CD1c-positive myeloid dendritic cell (primary cell): Measurements from ENCODE around the gene HK1.
"Not testable (repeated sequence)": the region's sequence is repeated elsewhere in the genome, so short reads cannot be mapped to it uniquely, and the experiment has no call there.

Source experiments
- DNase-seq: peaks from one replicate; pipeline ENCODE4 v3.0.0-alpha.2; 2016; ENCODE audit errors: extremely low spot score

HK1 gene

DNA sequence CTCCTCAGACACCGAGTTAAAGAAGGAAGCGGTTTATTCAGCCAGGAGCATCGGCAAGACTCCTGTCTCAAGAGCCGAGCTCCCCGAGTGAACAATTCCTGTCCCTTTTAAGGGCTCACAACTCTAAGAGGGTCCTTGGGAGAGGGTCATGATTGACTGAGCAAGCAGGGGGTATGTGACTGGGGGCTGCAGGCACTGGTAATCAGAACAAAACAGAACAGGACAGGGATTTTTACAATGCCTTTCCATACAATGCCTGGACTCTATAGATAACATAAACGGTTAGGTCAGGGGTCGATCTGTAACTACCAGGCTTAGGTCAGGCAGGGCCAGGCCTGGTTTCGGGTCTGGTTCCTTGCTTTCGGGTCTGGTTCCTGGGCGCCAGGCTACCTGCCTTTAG, 30.0 kb downstream of the HK1 start:
- not testable (repeated sequence) for DNase-seq

DNA sequence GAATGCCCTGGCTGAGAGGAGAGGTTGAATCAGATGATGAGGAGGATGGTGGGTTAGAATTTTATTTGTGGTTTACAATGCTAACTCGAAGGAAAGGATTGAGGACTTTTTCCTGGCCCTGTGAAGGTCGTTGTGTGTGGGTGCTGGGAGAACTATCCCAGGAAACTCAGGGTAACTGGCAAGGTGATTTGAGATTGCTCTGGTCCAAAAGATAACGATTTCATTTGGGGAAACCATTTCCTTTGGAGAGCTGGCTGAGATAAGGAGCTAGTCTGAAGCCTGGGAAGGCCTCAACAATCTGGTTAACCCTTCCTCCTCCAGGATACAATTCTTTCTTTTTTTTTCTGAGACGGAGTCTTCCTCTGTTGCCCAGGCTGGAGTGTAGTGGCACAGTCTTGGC, 33.0 kb downstream of the HK1 start:
- DNase-seq, result no peak

DNA sequence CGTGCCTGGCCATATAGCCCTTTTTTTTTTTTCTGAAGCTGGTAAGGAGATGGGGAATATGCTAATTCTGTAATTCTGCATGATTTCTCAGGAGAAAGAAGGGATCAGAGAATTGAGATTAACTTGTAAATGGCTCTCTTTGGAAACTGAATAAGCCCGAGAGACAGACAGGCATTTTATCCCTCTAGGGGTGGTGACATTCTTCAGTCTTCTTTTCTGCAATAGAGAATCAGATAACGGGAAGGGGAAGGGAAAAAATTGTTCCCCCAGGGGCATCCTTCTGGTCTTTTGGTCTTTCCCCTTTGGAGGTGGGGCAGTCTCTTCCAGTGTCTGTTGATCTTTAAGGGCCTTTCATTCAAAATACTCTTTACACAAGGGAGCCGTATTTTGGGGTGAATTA, 34.2 kb downstream of the HK1 start:
- DNase-seq, result no peak

DNA sequence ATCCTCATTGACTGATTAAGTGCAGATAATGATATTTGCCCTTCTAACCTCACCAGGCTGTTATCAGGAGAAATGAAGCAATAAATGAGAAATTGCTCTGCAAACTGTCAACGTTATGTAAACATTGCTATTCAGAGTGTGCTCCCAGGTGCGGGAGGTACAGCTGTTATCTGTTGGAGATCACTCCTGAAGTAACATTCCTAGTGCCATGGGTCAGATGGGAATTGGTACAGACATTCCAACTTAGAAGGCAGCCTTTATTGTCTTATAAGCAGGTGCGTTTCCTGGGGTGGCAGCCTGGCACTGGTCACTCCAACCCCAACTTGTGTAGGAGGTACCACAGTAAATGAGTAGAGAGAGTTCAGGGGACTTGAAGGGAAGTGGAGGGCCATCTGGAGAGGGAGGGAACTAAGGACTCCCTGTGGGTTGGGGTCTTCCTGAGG, 36.8 kb downstream of the HK1 start:
- DNase-seq, result no peak

DNA sequence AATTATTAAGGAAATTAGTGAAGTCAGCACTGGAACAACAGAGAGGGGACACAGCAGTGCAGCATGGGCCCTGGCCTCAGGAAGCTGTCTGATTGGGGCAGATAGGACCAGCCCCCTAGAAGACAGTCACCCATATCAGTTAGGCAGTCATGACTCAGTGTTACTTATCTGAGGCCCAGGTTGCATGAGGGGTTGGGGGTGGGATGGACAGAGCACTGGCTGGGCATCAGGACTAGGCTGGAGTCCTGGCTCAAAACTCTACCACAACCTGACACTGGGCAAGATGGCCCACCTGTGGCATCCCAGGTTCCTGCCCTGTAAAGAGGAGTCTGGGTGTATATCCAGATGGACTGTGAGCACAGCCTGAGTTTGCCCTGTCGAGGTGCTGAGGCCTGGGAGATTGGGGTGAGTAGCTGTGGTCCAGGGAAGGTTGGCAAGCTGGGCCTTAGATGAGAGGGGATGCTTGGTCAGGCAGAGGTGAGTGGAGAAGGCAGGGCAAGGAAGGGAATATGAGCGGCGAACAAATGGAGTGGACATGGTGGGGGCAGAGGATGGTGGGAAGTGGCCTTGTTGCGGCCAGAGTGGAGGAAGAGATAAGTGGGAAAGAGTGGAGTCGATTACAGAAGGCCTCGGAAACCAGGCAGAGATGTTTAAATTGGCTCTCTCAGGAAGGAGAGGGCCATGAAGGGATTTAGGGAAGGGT, 37.5 kb downstream of the HK1 start:
- DNase-seq, result no peak

DNA sequence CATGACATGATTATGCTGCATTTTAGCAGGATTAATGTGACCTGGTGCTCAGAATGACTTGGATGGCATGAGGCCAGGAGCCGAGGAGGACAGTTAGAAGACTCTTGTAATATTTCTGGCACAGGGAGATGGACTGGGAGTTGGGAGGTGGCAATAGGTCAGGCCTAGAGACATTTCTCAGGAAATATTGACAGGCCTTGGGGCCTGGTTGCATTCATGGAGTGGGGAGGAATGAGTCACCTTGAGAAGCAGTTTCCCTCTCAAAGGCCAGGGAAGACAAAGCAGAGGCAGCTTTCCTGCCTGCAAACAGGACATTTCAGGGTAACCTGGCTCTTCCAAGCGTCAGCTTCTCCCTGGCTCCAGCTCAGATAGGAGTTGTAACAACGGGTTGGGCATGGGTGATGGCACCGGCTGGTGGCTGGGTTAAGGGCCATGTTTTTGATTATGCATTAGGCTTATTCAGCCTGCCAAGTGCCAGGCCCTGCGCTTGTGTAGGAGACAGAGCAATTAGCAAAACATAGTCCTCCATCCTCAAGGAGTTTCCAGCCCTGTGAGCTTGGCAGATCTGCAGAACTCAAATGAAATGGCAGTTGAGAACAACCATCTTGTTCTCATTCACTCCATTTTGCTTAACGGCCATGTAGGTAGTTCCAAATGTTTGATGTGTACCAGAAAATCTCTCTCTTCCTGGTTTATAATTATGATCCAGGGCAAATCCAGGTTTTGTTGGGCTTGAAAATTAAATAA, 38.2 kb downstream of the HK1 start:
- DNase-seq, result no peak

DNA sequence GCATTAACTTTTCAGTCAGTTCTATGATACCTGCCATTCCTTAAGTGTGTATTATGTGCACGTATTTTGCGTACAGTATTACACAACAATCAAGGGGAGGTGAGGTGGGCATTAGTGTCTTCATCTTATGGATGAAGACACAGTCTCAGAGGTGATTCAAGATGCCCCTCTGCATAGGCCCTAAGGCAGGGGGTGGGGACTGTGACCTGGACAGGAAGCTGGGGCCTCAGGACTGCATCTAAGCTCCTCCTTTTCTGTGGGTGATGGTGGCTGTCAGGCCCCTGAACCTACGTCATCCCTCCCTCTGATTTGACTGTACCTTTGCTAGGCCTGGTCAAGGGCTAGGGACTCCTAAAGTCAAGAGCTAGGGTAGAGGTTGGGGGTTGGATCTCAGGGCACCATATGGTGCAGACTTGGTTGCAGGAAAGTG, 38.9 kb downstream of the HK1 start:
- peak; percentile 30 for DNase-seq

DNA sequence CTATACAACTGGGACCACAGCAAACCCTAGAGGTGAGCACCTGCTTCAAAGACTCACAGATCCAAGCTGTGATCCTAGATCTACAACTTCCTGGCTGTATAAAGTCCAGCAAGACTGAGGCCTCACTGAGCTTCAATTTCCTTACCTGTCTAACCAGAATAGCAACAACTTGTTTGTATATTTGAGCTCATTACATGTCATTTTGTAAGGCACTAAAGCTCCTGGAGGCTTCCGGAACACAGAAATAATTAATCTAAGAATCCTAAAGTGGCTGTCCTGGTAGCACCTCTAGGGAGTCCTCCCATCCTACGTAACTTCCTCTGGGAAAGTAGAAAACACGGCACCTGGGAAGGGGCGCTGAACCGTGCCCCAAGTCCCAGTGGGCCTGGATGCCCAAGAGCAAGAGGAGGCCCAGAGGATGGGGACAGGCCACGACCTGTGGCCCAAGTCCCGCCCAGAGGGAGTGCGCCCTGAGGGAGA, 39.4 kb downstream of the HK1 start:
- DNase-seq, result no peak

DNA sequence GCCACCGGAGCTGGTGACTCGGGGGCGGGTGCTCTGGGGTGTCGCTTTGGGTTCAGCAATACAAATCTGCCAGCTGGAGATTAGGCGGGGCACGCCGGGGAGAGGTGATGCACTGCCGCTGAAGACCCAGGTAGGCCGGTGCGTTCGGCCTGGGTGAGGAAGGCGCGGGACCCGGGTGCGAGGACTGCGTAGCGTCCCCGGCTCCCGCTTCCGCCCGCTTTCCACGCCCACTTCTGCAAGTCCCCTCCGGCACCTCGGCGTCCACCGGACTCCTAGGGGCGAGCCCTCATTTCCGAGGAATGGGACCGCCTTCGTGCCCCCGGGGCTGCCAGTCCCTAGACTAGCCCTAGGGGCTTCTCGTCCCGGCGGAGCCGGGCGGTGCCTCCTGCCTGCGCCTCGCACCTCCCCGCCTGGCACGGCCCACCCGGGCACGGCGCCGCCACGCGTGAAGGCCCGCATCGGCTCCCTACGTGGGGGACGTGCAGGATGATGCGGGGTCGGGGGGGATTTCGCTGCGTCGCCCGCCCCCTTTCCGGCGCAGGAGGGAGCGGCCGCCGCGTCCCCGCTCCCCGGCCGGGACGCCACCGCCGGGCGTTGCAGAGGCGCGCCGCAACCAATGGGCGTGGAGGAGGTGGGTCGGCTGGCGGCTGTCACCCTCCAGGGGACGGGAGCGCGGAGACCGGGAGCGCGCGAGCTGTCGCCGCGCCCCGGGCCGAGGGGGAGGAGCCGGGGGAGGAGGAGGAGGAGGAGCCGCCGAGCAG, 40.0 kb downstream of the HK1 start:
- DNase-seq, result peak; percentile 95

DNA sequence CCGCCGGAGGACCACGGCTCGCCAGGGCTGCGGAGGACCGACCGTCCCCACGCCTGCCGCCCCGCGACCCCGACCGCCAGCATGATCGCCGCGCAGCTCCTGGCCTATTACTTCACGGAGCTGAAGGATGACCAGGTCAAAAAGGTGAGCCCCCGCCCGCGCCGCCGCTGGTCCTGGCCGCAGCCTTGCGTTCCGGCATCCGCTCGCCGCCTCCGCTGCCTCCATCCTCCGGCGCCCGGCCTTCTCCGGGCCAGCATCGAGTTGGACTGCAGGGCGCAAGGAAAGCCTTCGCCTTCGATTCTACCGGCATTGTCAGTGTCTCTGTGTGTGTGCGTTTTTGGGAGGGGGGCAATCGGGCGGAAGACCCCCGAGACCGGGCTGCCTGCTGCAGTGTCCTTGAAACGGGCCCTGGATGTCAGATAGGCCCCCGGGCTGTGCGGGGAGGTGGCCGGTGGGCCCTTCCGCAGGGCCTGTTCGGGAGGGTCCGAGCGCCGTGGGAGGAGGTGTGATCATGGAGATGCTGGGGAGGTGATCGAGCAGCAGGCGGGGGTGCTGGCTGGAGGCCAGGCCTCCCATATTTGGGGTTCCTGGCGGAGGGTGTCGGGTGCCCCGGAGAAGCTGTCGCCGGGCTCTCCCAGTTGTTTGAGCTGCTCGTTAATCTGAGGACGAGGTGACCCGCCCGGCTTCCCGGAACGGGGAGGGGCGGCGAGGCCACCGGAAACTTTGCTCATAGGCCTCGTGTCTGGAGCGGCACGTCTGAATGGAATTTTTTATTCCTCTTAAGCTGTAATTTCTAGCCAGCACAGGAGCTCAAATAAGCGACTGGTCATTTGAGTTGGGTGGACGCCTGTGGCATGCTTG, 40.8 kb downstream of the HK1 start:
- peak; percentile 70 for DNase-seq

DNA sequence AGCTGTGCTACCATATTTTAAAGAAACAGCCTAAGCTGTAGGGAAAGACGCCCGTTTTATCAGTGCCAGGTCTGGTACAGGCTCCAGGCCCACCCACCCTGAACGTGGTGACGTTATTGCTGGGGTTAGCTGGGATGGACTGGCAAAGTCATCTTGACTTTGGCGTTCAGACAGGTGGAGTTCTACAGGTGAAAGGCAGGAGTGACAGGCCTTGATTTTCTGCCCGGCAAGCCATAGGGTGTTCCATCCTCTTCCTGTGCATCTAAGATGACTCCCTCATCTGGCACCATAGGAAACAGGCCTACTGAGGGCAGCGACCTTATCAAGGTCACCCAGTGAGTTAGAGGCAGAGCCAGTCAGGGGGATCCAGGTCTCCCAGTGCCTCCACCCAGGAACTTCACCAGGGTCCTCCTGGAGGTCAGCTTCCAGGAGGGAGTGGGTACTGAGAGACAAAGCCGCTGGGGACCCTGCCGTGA, 41.6 kb downstream of the HK1 start:
- no peak for DNase-seq

DNA sequence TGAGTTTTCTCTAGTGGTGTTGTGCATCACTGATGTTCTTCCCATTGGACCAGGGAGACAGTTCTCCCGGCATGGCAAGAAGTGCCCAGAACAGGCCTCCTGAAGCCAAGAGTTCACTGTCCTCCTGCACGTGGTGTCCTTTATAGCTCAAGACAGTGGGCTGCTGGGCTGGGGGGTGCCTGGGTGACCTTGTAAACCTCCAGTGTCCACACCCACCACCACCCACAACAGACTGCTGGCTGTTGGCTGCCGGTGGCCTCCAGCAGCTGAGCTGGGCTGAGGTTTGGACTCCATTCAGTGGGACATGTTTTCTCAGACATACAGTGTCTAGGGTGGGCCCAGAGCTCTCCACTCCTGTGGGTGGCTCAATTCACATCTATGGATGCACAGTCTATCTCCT, 42.2 kb downstream of the HK1 start:
- no peak for DNase-seq

DNA sequence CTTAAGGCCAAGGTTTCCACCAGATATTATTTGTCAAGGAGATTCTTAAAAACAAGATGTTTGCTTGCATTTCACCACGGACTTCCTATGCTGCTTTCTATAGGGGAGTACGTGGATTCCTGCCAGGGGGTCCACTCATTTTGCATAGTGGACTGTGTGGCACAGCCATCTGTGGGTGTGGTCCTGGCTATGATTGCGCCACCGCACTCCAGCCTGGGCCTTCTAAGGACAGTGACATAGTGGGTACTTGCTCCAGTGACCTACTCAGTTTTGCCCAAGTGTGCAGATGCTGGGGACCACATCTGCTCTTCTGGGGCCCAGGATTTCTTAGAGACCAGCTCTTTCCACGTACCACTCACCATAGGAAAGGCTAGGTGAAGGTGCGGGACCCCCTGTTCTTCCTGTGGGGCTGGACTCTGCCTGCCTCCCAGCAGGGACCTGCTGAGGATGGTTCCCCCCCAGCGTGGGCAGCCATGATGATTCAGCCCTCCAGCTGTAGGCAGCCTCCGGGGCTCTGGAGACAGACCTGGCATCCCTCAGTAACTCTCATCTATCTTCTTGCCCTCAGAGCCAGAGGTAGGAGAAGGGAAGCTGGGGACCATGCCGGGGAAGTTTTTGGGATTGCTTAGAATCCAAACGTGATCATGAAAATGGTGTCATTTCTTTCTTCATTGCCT, 42.9 kb downstream of the HK1 start:
- DNase-seq, result no peak

DNA sequence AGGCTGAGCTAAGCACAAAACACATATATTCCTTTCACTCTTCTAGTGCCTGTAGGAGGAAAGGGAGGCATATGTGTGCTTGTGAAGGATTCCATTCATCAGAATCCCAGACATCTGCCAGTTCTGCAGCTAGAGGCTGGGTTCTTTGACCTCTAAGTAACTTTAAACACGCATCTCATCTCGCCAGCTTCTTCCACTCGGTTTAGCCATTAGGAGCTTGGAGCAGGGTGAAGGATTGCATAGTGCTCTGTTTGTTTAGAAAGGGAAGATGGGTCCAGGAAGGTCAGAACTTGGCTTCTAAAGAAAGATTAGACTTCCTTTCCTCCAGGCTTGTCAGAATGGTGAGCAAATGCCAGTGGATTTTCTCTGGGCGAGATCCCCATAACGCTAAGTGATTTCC, 43.6 kb downstream of the HK1 start:
- no peak for DNase-seq

DNA sequence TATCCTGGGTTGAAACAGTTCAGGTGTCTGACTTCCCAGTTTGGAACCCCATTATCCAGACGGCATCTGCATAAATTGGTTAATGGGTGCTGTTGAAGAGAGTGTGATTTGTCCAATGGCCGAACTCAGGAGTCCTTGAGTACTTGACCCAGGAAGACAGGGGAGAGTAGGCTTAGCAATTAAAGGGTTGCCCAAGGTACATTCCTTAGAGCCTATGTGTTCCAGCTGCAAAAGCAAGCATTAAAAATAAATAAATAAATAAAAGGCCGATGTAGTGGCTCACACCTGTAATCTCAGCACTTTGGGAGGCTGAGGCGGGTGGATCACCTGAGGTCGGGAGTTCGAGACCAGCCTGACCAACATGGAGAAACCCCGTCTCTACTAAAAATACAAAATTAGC, 44.0 kb downstream of the HK1 start:
- not testable (repeated sequence) for DNase-seq

DNA sequence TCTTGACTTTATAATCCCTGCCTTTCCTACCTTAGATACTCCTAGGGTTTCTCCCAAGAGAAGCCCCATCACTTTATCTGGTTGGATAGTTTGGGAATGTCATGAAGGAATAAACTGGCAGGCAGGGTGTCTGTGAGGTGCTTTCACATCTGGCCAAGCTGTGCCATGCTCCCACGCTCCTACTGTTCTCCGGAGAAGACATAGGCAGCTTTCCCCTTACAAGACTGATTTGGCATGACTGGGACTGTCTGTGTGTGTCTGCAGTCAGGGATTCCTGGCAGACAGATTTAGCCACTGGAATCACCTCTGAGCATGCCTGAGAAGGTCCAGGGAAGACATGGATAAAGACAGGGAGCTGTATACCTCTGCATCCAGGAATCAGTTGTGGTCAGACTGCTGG, 45.3 kb downstream of the HK1 start:
- no peak for DNase-seq

DNA sequence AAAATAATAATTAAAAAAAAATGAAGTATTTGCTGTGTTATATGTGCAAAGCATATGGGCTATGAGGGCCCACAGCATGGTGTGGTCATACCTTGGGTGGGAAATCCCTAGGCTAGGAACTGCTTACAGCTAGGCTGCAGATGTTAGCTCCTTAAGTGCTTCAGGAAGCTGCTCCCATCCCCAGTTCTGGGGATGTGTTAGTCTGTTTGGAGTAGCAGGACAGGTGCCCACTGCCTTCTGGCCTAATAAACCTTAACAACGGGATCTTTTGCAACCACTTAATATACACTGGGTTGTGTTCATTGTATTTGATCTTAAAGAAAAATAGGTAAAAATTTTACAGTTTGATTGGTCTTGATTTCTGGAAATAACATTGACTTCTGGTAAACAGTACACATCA, 46.3 kb downstream of the HK1 start:
- DNase-seq, result no peak

DNA sequence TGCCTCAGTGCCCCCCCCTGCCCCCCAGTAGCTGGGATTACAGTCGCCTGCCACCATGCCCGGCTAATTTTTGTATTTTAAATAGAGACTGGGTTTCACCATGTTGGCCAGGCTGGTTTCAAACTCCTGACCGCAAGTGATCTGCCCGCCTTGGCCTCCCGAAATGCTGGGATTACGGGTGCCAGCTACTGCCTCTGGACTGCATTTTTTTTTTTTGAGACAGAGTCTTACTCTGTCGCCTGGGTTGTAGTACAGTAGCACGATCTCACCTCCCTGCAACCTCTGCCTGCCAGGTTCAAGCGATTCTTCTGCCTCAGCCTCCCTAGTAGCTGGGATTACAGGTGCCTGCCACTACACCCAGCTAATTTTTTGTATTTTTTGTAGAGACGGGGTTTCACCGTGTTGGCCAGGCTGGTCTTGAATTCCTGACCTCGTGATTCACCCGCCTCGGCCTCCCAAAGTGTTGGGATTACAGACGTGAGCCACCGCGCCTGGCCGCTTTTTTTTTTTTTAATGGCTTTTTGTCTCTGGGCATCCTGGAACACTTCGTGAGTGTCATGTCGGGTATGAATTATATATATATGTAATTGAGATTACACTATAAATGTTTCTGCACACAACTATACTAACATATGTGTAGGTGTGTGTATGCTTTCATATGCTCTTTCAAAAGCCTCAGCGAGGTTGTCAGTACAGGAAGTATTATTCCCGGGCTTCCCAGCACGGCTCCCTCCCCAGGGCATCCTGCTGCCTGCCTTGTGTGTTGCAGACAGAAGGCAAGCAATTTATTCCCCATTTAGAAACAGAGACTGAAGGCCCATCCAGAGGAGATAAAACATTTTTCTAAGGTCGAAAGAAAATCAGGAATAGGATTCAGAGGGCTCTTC, 47.6 kb downstream of the HK1 start:
- DNase-seq, result not testable (repeated sequence)

DNA sequence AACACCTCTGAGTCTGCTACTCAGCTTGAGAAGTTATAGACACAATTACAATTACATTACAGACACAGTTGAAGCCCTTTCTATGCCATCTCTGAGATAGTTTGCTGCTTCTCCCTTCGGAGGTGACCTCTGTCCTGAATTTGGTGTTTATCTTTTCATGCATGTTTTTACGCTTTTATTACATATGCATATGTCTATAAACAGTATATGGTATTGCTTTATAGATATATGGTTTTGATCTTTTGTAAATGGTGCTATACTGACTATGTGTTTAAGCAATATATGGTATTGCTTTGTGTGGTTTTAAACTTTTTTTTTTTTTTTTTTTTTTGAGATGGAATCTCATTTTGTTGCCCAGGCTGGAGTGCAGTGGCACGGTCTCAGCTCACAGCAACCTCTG, 48.4 kb downstream of the HK1 start:
- DNase-seq, result no peak
